ENCODE results near the gene TNS1.

Gene TNS1

GRCh38 chr2:217853301-217853881 is 149.4 kb downstream of the TNS1 start:
- no peak for DNase-seq (ENCODE audit: low spot score)
- TF ChIP-seq CTCF (IDR thresholded peaks at IDR 0.05; ENCODE audit: extremely low read depth, missing control alignments), result no peak

- no peak for TF ChIP-seq CTCF (IDR thresholded peaks at IDR 0.05; ENCODE audit: extremely low read depth, missing control alignments)
- DNase-seq (ENCODE audit: low spot score), result no peak
These were observed 150.1 kb downstream of the TNS1 start for GRCh38 chr2:217852555-217853211.

DNA sequence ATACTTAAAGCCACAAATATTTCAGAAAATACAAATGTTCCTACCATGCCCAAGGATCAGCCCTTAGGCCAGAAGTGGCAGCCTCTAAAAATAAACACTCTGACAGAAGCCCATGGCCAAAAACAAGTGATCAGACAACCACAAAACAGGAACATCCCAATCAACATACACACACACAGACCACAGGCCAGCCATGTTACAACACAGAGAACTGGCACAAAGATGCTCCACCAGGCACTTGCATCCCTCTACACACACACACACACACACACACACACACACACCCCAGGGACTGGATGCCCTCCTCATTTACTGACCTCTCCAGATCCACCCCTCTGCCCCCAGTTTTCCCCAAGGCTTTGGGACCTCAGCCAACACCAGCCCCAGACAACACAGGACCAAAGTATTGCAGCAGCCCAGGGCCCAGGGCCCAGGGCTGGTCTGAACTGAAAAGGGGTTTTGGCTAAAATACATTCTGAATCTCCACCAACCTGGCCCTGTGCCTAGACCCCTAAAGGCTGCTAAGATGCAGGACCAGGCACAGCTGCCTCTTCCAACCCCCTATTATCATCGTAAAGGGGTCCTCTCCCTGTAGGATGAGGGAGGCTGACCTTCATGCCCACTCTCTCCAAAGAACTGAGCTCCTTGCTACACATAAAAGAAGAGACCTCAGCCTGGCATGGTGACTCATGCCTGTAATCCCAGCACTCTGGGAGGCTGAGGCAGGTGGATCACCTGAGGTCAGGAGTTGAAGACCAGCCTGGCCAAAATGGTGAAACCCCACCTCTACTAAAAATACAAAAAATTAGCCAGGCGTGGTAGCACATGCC is 151.4 kb downstream of the TNS1 start:
- DNase-seq (ENCODE audit: low spot score), result no peak
- TF ChIP-seq CTCF (IDR thresholded peaks at IDR 0.05; ENCODE audit: extremely low read depth, missing control alignments), result no peak

DNA sequence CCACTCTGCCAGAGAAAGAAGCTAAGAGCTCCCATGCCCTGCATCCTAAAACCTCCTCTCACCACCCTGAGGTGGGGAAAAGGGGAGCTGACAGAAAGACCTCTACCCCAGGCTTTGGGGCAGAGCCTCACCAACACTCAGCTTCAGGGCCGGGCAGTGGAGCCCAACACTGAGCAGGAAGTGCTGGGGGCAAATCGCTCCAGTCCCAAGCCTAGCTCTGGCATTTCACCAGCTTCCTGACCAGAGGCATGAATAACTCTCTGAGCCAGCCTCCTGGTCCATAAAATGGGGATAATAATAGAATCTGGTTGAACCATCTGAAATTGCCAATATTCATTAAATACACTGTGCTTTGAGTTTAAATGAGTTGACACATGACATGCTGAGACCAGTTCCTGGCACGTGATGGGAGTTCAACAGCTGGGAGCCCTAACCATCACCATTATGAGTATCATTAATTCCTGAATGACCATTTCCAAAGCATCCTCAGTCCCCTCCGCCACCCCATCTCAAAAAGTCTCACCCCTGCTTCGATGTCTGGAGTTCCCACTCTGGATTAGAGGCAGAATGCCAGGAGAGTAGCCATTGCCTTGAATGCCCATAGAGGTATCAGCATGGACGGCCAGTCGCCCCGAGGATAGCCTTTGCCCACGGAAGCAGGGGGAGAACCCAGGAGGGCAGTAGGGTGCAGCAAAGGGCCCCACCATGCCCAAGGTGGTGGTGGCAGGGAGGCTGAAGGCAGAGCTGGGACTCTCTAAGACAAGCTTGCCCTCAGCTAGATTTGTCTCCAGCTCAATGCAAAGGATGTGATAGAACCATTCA is 153.4 kb downstream of the TNS1 start:
- no peak for TF ChIP-seq CTCF (IDR thresholded peaks at IDR 0.05; ENCODE audit: extremely low read depth, missing control alignments)
- no peak for DNase-seq (ENCODE audit: low spot score)

DNA sequence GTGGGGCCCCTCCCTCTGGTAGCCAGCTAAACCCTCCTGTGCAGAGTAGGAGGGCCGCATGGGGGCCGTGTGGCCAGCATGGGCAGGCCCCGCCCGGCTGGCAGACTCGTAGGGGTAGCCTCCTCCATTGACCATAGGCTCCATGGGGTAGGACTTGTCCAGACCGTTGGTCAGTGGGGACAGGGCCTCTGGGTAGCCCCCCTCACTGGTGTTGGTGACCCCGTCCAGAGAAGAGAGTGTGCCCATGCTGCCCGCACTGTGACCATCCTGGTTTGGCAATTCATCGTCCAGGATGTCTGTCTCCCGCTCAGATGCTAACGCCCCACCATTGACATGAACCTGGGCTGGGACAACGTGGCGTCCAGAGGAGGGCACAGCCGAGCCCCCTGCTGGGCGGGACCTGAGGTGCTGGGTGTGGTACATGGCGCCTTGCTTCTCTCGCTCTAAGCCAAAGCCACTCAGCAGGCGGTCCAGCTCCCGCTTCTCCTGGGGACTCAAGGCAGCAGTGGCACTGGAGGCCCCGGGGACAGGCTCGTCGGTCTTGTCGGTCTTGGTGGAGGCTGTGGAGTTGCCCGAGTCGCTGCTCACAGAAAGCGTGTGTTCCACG is 154.3 kb downstream of the TNS1 start:
- no peak for DNase-seq (ENCODE audit: low spot score)
- no peak for TF ChIP-seq CTCF (IDR thresholded peaks at IDR 0.05; ENCODE audit: extremely low read depth, missing control alignments)

DNA sequence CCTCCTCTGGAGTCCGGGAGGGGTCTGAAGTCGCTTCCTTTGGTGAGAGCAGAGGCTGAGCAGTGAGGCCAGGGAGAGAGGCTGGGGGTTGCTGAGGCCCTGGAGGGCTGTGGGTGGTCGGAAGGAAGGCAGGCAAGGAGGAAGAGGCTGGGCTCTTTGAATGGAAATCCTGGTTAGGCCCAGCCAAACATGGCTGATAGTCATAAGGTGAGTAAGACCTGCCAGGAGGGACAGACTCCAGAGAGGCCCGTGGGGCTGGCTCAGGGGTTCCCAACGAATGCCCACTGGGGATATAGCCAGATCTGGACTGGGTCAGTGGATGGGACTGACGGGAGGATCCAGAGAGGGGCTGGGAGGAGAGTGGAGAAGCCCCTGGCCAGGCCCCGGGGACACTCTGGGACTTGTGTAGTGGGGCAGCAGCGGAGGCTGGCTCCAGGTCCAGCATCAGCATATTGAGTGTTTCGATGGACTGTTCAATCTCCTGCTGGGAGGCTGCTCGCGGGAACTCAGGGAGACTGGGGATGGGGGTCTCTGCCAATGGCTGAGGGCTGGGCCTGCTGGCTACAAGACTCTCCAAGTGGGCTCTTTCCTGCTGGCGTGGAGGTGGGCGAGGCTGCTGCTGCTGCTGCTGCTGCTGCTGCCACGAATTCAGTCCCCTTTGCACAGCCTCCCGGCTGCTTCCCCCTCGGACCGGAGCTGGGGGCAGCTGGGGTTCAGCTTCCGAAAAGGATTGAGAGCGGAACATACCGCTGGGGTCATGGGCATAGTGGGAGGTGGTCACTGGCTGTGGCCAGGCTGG is 155.0 kb downstream of the TNS1 start:
- no peak for TF ChIP-seq CTCF (IDR thresholded peaks at IDR 0.05; ENCODE audit: extremely low read depth, missing control alignments)
- DNase-seq (ENCODE audit: low spot score), result no peak
